ENCODE data around the gene XCL1. TPM values are rescaled to one million over a fixed set of nuclear protein-coding genes. Genes with fewer than 3 reads are reported as not detected.

Gene XCL1
- total RNA-seq, 2 donors from 2014 or later, result 0.75 to 1.4 TPM

DNA sequence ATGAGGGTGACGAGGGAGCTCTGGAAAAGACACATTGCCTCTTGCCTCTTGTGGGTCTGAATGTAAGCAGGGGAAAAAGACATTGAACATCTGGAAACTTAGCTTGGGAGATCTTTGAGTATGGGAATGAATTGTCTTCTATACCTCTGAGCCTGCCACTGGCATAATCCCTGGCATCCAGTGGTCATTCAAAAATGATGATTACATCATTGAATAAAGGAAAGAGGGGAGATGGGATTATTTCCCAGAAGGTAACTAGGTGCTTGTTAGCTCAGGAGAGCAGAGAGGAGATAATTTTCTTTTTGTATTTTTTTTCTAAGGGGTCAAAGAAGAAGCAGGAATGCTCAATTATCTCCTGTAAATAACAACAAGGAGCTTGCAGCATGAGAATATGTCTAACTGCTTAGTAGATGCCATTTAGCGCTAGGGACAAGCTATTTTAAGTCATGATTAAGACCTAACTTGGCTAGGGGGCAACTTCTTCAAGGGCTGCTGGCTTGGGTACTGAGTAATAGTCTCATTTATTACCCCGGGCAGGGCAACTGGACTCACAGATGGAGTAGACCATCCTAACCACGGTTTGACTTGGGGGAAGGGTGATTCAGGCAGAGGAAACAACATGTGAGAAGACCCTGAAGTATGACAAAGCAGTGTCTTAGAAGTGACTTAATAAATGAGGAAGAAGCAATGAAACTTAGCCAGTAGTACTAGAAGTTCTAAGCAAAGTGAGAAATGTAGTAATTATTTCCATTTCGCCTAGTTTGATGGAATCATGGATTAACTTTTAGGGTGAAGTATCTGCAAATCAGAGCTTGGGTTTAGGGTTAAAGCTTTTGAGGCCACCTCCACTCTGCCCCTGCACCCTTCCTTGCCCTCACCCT is 21.6 kb upstream of the XCL1 start:
- H3K36me3 Mint-ChIP-seq (ENCODE audit: low read depth), result no peaks in the 10 kb centered on the region
- H3K27ac Mint-ChIP-seq, result no peak overlapping the region
- no peak overlapping the region for H3K27ac ChIP-seq (ENCODE audit: low read depth, low read length)
- H3K9me3 Mint-ChIP-seq, result no peaks in the 10 kb centered on the region
- no peak for DNase-seq
- no peaks in the 10 kb centered on the region for H3K9me3 ChIP-seq (ENCODE audit: control insufficient read depth, low read length)
- WGBS, 2 experiments (ENCODE audit: insufficient coverage in 1 of 2, insufficient read length in 1 of 2), result 92 to 100% methylated on average over 5 of the region's 5 CpGs
- no peaks in the 10 kb centered on the region for H3K36me3 ChIP-seq (ENCODE audit: control insufficient read depth, insufficient read depth, low read length)
- no peaks in the 10 kb centered on the region for H3K27me3 ChIP-seq (ENCODE audit: control insufficient read depth, insufficient read depth, low read length, poor library complexity, severe bottlenecking)
- H3K4me3 ChIP-seq (ENCODE audit: low read length), result no peak overlapping the region
- H3K27me3 Mint-ChIP-seq (ENCODE audit: insufficient read depth), result no peaks in the 10 kb centered on the region
- peaks cover 9% of the 10 kb centered on the region for H3K4me1 ChIP-seq (ENCODE audit: control insufficient read depth, insufficient read depth, low read length)
- H3K4me1 Mint-ChIP-seq, result peaks cover 17% of the 10 kb centered on the region
- TF ChIP-seq, protein P1, sequence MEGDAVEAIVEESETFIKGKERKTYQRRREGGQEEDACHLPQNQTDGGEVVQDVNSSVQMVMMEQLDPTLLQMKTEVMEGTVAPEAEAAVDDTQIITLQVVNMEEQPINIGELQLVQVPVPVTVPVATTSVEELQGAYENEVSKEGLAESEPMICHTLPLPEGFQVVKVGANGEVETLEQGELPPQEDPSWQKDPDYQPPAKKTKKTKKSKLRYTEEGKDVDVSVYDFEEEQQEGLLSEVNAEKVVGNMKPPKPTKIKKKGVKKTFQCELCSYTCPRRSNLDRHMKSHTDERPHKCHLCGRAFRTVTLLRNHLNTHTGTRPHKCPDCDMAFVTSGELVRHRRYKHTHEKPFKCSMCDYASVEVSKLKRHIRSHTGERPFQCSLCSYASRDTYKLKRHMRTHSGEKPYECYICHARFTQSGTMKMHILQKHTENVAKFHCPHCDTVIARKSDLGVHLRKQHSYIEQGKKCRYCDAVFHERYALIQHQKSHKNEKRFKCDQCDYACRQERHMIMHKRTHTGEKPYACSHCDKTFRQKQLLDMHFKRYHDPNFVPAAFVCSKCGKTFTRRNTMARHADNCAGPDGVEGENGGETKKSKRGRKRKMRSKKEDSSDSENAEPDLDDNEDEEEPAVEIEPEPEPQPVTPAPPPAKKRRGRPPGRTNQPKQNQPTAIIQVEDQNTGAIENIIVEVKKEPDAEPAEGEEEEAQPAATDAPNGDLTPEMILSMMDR (conservative IDR thresholded peaks at IDR 0.05), result no peak
- no peak overlapping the region for H3K9ac ChIP-seq (ENCODE audit: extremely low read depth, low read length, poor library complexity, severe bottlenecking)
- H3K4me3 Mint-ChIP-seq, result no peak overlapping the region

DNA sequence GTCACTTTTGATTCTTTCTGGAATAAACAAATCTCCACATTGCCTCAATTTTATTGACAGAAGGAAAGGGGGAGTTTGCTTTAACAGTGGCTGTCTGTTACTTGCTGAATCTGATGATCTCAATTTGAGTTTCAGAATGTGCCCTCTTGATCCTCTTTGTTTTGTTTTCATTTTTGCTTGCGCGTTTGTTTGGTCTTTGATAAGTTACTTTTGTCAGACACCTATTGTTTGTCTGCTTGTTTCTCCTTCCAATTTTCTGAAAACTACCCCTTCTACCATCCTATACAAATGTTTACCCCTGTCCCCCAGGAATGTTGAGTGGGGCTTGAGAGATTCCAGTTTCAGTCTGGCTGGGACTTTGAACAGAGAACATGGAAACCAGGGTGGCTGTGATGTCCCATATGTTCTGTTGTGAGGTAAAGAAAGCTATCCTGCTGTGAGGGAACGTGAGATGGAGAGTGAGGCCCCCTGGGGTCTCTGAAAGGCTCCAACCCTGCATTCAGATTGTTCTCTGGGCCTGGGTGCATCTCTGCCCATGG is 20.8 kb upstream of the XCL1 start:
- Histone ChIP-seq H3K4me1 (ENCODE audit: control insufficient read depth, insufficient read depth, low read length) (peaks cover 9% of the 10 kb centered on the region), H3K36me3 (ENCODE audit: control insufficient read depth, insufficient read depth, low read length) (no peaks in the 10 kb centered on the region), H3K9me3 (ENCODE audit: control insufficient read depth, low read length) (no peaks in the 10 kb centered on the region), H3K9ac (ENCODE audit: extremely low read depth, low read length, poor library complexity, severe bottlenecking) (no peak overlapping the region), H3K27ac (ENCODE audit: low read depth, low read length) (no peak overlapping the region), H3K4me3 (ENCODE audit: low read length) (no peak overlapping the region), H3K27me3 (ENCODE audit: control insufficient read depth, insufficient read depth, low read length, poor library complexity, severe bottlenecking) (no peaks in the 10 kb centered on the region)
- Mint-ChIP-seq H3K9me3 (no peaks in the 10 kb centered on the region), H3K4me1 (peaks cover 17% of the 10 kb centered on the region), H3K4me3 (no peak overlapping the region), H3K27me3 (ENCODE audit: insufficient read depth) (no peaks in the 10 kb centered on the region), H3K36me3 (ENCODE audit: low read depth) (no peaks in the 10 kb centered on the region), H3K27ac (peak overlapping the region; percentile 29)
- WGBS, 2 experiments (ENCODE audit: insufficient coverage in 1 of 2, insufficient read length in 1 of 2), result 72% methylated on average over 3 of the region's 3 CpGs; no CpG with 5 or more reads in 1 of the 2 experiments
- DNase-seq, result no peak
- TF ChIP-seq, protein P1 (conservative IDR thresholded peaks at IDR 0.05), result no peak

DNA sequence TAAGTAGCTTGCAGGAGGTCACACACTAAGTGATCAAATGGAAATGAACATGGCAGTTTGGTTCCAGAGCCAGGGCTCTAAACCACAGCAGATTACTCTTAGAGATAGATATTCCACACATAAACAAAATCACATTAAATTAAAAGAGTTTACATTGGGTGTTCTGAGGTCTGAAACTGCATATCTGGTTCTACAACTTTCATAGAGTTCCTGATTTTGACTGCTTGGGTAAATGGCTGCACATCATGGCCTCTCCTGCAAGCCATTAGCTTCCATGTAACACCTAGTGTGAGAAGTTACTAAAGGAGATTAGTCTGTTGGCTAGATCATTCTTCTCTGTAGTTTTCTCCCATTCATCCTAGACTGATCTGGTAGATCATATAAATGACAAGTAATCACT is 19.8 kb upstream of the XCL1 start:
- H3K36me3 ChIP-seq (ENCODE audit: control insufficient read depth, insufficient read depth, low read length), result no peaks in the 10 kb centered on the region
- H3K9me3 ChIP-seq (ENCODE audit: control insufficient read depth, low read length), result no peaks in the 10 kb centered on the region
- H3K4me3 ChIP-seq (ENCODE audit: low read length), result no peak overlapping the region
- no peak overlapping the region for H3K27ac ChIP-seq (ENCODE audit: low read depth, low read length)
- no peak overlapping the region for H3K9ac ChIP-seq (ENCODE audit: extremely low read depth, low read length, poor library complexity, severe bottlenecking)
- TF ChIP-seq, protein P1 (conservative IDR thresholded peaks at IDR 0.05), result no peak
- no peaks in the 10 kb centered on the region for H3K36me3 Mint-ChIP-seq (ENCODE audit: low read depth)
- no peaks in the 10 kb centered on the region for H3K27me3 ChIP-seq (ENCODE audit: control insufficient read depth, insufficient read depth, low read length, poor library complexity, severe bottlenecking)
- H3K27me3 Mint-ChIP-seq (ENCODE audit: insufficient read depth), result no peaks in the 10 kb centered on the region
- no peak for DNase-seq
- peaks cover 9% of the 10 kb centered on the region for H3K4me1 ChIP-seq (ENCODE audit: control insufficient read depth, insufficient read depth, low read length)
- peaks cover 17% of the 10 kb centered on the region for H3K4me1 Mint-ChIP-seq
- H3K4me3 Mint-ChIP-seq, result no peak overlapping the region
- no peak overlapping the region for H3K27ac Mint-ChIP-seq
- no peaks in the 10 kb centered on the region for H3K9me3 Mint-ChIP-seq

Data from endodermal cell (in vitro differentiated cells).